A673 (cell line): ENCODE results near the gene FANCG.

Experiments used
- CTCF ChIP-seq: fragments of 300-800, 200-600 bp; sonication (generic); conservative IDR thresholded peaks from 2 replicates; pipeline ENCODE4 v1.5.1; 2017; ENCODE audit warnings: low read depth, mild to moderate bottlenecking, antibody characterized with exemption, low read length, moderate library complexity, mixed read lengths
- EZH2 ChIP-seq: fragments of 200-600 bp; sonication (generic); IDR thresholded peaks from 2 replicates; pipeline ENCODE4 v1.6.1; 2017; ENCODE audit warnings: borderline replicate concordance, low read depth, mild to moderate bottlenecking, mixed read lengths, antibody characterized with exemption, low read length; ENCODE audit not compliant: poor library complexity, severe bottlenecking

GRCh38 chr9:35102465-35102768 lies 22.7 kb upstream of the FANCG start:
- TF ChIP-seq CTCF (no peak), EZH2 (no peak)
